IMR-90 (cell line): Measurements from ENCODE around the gene BOD1L2. TPM values are rescaled to one million over a fixed set of nuclear protein-coding genes. Genes with fewer than 3 reads are reported as not detected.

ENCODE experiments used
- ATAC-seq: fragments of 200-7000 bp; cut with Tn5 transposase; 2 replicates; pipeline ENCODE4 v1.9.1; 2020; ENCODE audit warnings: low read depth, mild to moderate bottlenecking, moderate library complexity
- BruUV-seq: library from RNA; stranded (reverse); fragments of 400-500 nt; replicated peaks from 2 replicates; lab custom pipeline; 2021; lab: Mats Ljungman, UMichigan
- CTCF ChIA-PET: fragments of 300-600 bp; formaldehyde crosslinking; extraction: SDS; loops from one replicate; lab custom pipeline; 2021; ENCODE audit warnings: antibody characterized with exemption; lab: Yijun Ruan, JAX
- POLR2A ChIA-PET: fragments of 300-600 bp; sonication (Branson Sonifier 250); formaldehyde crosslinking; loops from one replicate; lab custom pipeline; 2022; ENCODE audit warnings: antibody characterized with exemption; ENCODE audit not compliant: unreplicated experiment; lab: Charles Lee
- DNase-seq: peaks from one replicate; pipeline ENCODE4 v3.0.0; 2013
- H2AFZ ChIP-seq: replicated peaks from 2 replicates; pipeline ENCODE3; 2013; ENCODE audit warnings: low read length, mild to moderate bottlenecking; ENCODE audit not compliant: poor library complexity
- H2AK5ac ChIP-seq: 2 replicates; pipeline ENCODE4 v1.6.1; 2013; ENCODE audit warnings: low read depth, low read length, inconsistent platforms
- H2AK9ac ChIP-seq: replicated peaks from 2 replicates; pipeline ENCODE3; 2013; ENCODE audit warnings: mild to moderate bottlenecking, low read depth, low read length, moderate library complexity; ENCODE audit not compliant: poor library complexity
- H2BK120ac ChIP-seq: 2 replicates; pipeline ENCODE4 v1.6.1; 2013; ENCODE audit warnings: low read depth, low read length, inconsistent platforms
- H2BK15ac ChIP-seq: 3 replicates; pipeline ENCODE4 v1.6.1; 2013; ENCODE audit warnings: low read depth, low read length, inconsistent platforms
- H2BK20ac ChIP-seq: 2 replicates; pipeline ENCODE4 v1.6.1; 2013; ENCODE audit warnings: low read depth, mild to moderate bottlenecking, inconsistent platforms, low read length, moderate library complexity
- H2BK5ac ChIP-seq: 2 replicates; pipeline ENCODE4 v1.6.1; 2013; ENCODE audit warnings: mild to moderate bottlenecking, low read depth, low read length, inconsistent platforms; ENCODE audit not compliant: poor library complexity, severe bottlenecking
- H3K14ac ChIP-seq: replicated peaks from 2 replicates; pipeline ENCODE4 v1.6.1; 2013; ENCODE audit warnings: low read depth, low read length, inconsistent platforms
- H3K18ac ChIP-seq: 2 replicates; pipeline ENCODE4 v1.6.1; 2013; ENCODE audit warnings: low read depth, low read length, control low read depth
- H3K23ac ChIP-seq: 2 replicates; pipeline ENCODE4 v1.6.1; 2013; ENCODE audit warnings: low read depth, low read length, inconsistent platforms
- H3K27ac ChIP-seq: 2 replicates; pipeline ENCODE4 v1.5.1; 2013; ENCODE audit warnings: mild to moderate bottlenecking, control low read depth, low read length; ENCODE audit not compliant: insufficient read depth
- H3K27me3 ChIP-seq: 2 replicates; pipeline ENCODE4 v1.6.1; 2013; ENCODE audit warnings: low read length; ENCODE audit not compliant: control insufficient read depth, insufficient read depth
- H3K36me3 ChIP-seq: 2 replicates; pipeline ENCODE4 v1.6.1; 2013; ENCODE audit warnings: low read length, mixed read lengths; ENCODE audit not compliant: control insufficient read depth, insufficient read depth
- H3K4ac ChIP-seq: 2 replicates; pipeline ENCODE4 v1.6.1; 2013; ENCODE audit warnings: low read depth, low read length, inconsistent platforms
- H3K4me1 ChIP-seq: 2 replicates; pipeline ENCODE4 v1.6.1; 2013; ENCODE audit warnings: low read length, mixed read lengths; ENCODE audit not compliant: control insufficient read depth, insufficient read depth
- H3K4me2 ChIP-seq: 2 replicates; pipeline ENCODE4 v1.6.1; 2013; ENCODE audit warnings: low read depth, mild to moderate bottlenecking, control low read depth, low read length, moderate library complexity
- H3K4me3 ChIP-seq: 2 replicates; pipeline ENCODE4 v1.5.1; 2013; ENCODE audit warnings: low read depth, mild to moderate bottlenecking, control low read depth, low read length, moderate library complexity; ENCODE audit not compliant: insufficient read depth
- H3K56ac ChIP-seq: 2 replicates; pipeline ENCODE4 v1.6.1; 2013; ENCODE audit warnings: low read length, inconsistent platforms; ENCODE audit not compliant: insufficient read depth; ENCODE audit errors: extremely low read depth
- H3K79me1 ChIP-seq, 2 experiments: 2 replicates each; pipeline ENCODE4 v1.6.1; 2013; ENCODE audit warnings: low read length in 2 of 2, inconsistent platforms in 1 of 2, low read depth in 1 of 2
- H3K9ac ChIP-seq: 2 replicates; pipeline ENCODE4 v1.6.1; 2013; ENCODE audit warnings: low read depth, low read length, control low read depth
- H3K9me1 ChIP-seq: 2 replicates; pipeline ENCODE4 v1.6.1; 2013; ENCODE audit warnings: low read length, inconsistent platforms; ENCODE audit not compliant: insufficient read depth
- H3K9me3 ChIP-seq: 2 replicates; pipeline ENCODE4 v1.6.1; 2013; ENCODE audit warnings: low read length; ENCODE audit not compliant: control insufficient read depth, insufficient read depth
- H4K20me1 ChIP-seq: 2 replicates; pipeline ENCODE4 v1.6.1; 2013; ENCODE audit warnings: low read length, inconsistent platforms; ENCODE audit not compliant: insufficient read depth
- H4K5ac ChIP-seq: 2 replicates; pipeline ENCODE4 v1.6.1; 2013; ENCODE audit warnings: mild to moderate bottlenecking, low read depth, low read length, control low read depth
- H4K8ac ChIP-seq, 2 experiments: 2 replicates each; pipeline ENCODE4 v1.6.1; 2013; ENCODE audit warnings: low read depth in 2 of 2, low read length in 2 of 2, control low read depth in 1 of 2, inconsistent platforms in 1 of 2
- H4K91ac ChIP-seq: 2 replicates; pipeline ENCODE4 v1.6.1; 2013; ENCODE audit warnings: low read depth, low read length, inconsistent platforms; ENCODE audit not compliant: insufficient read depth
- BHLHE40 ChIP-seq: fragments of 150-350 bp; IDR thresholded peaks from 2 replicates; pipeline ENCODE4 v1.6.1; 2016; ENCODE audit warnings: mild to moderate bottlenecking, low read depth, low read length
- CEBPB ChIP-seq: IDR thresholded peaks from 2 replicates; pipeline ENCODE4 v1.6.1; 2012; ENCODE audit warnings: low read depth, low read length, improper control_type of control experiment
- CHD1 ChIP-seq: IDR thresholded peaks from 2 replicates; pipeline ENCODE4 v1.6.1; 2012; ENCODE audit warnings: low read depth, low read length, improper control_type of control experiment
- CTCF ChIP-seq: conservative IDR thresholded peaks from 2 replicates; pipeline ENCODE4 v1.5.1; 2012; ENCODE audit warnings: mild to moderate bottlenecking, low read depth, low read length, improper control_type of control experiment
- ELK1 ChIP-seq: fragments of 150-350 bp; IDR thresholded peaks from 2 replicates; pipeline ENCODE4 v1.6.1; 2016; ENCODE audit warnings: low read depth, mild to moderate bottlenecking, low read length, moderate library complexity, borderline replicate concordance
- FOS ChIP-seq: fragments of 150-350 bp; IDR thresholded peaks from 2 replicates; pipeline ENCODE4 v1.6.1; 2016; ENCODE audit warnings: low read depth, low read length
- MAFK ChIP-seq: IDR thresholded peaks from 2 replicates; pipeline ENCODE4 v1.6.1; 2012; ENCODE audit warnings: low read depth, low read length, improper control_type of control experiment
- MAZ ChIP-seq: IDR thresholded peaks from 2 replicates; pipeline ENCODE4 v1.6.1; 2012; ENCODE audit warnings: low read depth, mild to moderate bottlenecking, low read length, improper control_type of control experiment, moderate library complexity, borderline replicate concordance
- MXI1 ChIP-seq: IDR thresholded peaks from 2 replicates; pipeline ENCODE4 v1.6.1; 2012; ENCODE audit warnings: low read depth, mild to moderate bottlenecking, low read length, moderate library complexity, borderline replicate concordance
- NFE2L2 ChIP-seq: fragments of 150-350 bp; IDR thresholded peaks from 2 replicates; pipeline ENCODE4 v1.6.1; 2016; ENCODE audit warnings: low read depth, mild to moderate bottlenecking, low read length
- POLR2A ChIP-seq: IDR thresholded peaks from 2 replicates; pipeline ENCODE4 v1.6.1; 2012; ENCODE audit warnings: mild to moderate bottlenecking, low read depth, low read length
- RAD21 ChIP-seq: IDR thresholded peaks from 2 replicates; pipeline ENCODE4 v1.6.1; 2012; ENCODE audit warnings: low read length, improper control_type of control experiment
- RCOR1 ChIP-seq: IDR thresholded peaks from 2 replicates; pipeline ENCODE4 v1.6.1; 2012; ENCODE audit warnings: mild to moderate bottlenecking, low read length, improper control_type of control experiment; ENCODE audit not compliant: insufficient replicate concordance
- RFX5 ChIP-seq: IDR thresholded peaks from 2 replicates; pipeline ENCODE4 v1.8.0; 2012; ENCODE audit warnings: low read depth, mild to moderate bottlenecking, low read length, moderate library complexity
- SMC3 ChIP-seq: fragments of 150-350 bp; IDR thresholded peaks from 2 replicates; pipeline ENCODE4 v1.6.1; 2016; ENCODE audit warnings: low read depth, mild to moderate bottlenecking, antibody characterized with exemption, low read length, moderate library complexity
- USF2 ChIP-seq: fragments of 150-350 bp; IDR thresholded peaks from 2 replicates; pipeline ENCODE4 v1.6.1; 2017; ENCODE audit warnings: mild to moderate bottlenecking, antibody characterized with exemption, low read length, low read depth
- WGBS, 2 experiments: methylation state at CpG; one replicate each; pipeline versions ENCODE4 v1.1.5 to v1.1.7; 2013; ENCODE audit warnings: missing lambda C conversion rate in 2 of 2; ENCODE audit not compliant: insufficient read length in 1 of 2; ENCODE audit errors: extremely low coverage in 2 of 2; 5-methylcytosine and 5-hydroxymethylcytosine counted together
- dilution Hi-C: fragments of 300-500 bp; cut with HindIII; formaldehyde crosslinking; loops from one replicate; pipeline ENCODE4 v1.14.3; 2018; ENCODE audit warnings: low sequenced_read_pairs; ENCODE audit not compliant: unreplicated experiment
- in situ Hi-C: fragments of 300-500 bp; cut with MboI; formaldehyde crosslinking; loops from 3 replicates; pipeline ENCODE4 v1.14.3; 2019; ENCODE audit warnings: low sequenced_read_pairs, inconsistent platforms, mixed read lengths
- intact Hi-C: fragments of 100-400 bp; cut with micrococcal nuclease; formaldehyde crosslinking; loops from 2 replicates; pipeline ENCODE4 v1.10.0; 2022
- polyA plus RNA-seq, 3 experiments: library from polyadenylated mRNA; depleted of rRNA; stranded (reverse); fragments of >200 nt; gene quantifications; 2 replicates each; pipeline ENCODE4 v1.2.3, GENCODE V29; 2012; ENCODE audit warnings: low replicate concordance in 1 of 3
- total RNA-seq: library from RNA; depleted of rRNA; stranded (reverse); fragments of >200 nt; gene quantifications from 2 replicates; pipeline ENCODE4 v1.2.3, GENCODE V29; 2012

The BOD1L2 gene
- total and polyA plus RNA-seq, 2 of the 4 experiments (the other 2 are of a cell fraction), result not detected

- Histone ChIP-seq H2BK120ac (no peak overlapping the region), H3K14ac (no peak overlapping the region), H4K20me1 (no peaks in the 10 kb centered on the region), H3K4me3 (no peak overlapping the region), H3K18ac (no peak overlapping the region), H4K8ac (no peak overlapping the region), H3K36me3 (no peaks in the 10 kb centered on the region), H2AK5ac (no peak overlapping the region), H3K4me1 (no peaks in the 10 kb centered on the region), H4K5ac (no peak overlapping the region), H3K9me3 (no peaks in the 10 kb centered on the region), H3K27me3 (no peaks in the 10 kb centered on the region), H2AFZ (no peak overlapping the region), H3K56ac (no peak overlapping the region), H3K23ac (no peak overlapping the region), H3K79me1 (no peaks in the 10 kb centered on the region), H2BK15ac (no peak overlapping the region), H3K9me1 (no peaks in the 10 kb centered on the region), H2BK20ac (no peak overlapping the region), H4K91ac (no peak overlapping the region), H2AK9ac (no peak overlapping the region), H3K4ac (no peak overlapping the region), H3K27ac (no peak overlapping the region), H3K4me2 (no peak overlapping the region), H2BK5ac (no peak overlapping the region), H3K9ac (no peak overlapping the region)
- dilution Hi-C loops (no loop called here), intact Hi-C loops (no loop called here), in situ Hi-C loops (no loop called here)
- DNase-seq (no peak), ATAC-seq (no peak)
- ChIA-PET CTCF (no interaction called here), POLR2A (no interaction called here)
- WGBS, 2 experiments, result 100% methylated on average over 1 of the region's 1 CpG; no CpG with 5 or more reads in 1 of the 2 experiments
- no peak for TF ChIP-seq NFE2L2
- no peak for TF ChIP-seq BHLHE40
- no peak for TF ChIP-seq RCOR1
- TF ChIP-seq SMC3, result no peak
- no peak for TF ChIP-seq RFX5
- TF ChIP-seq MAFK, result no peak
- TF ChIP-seq ELK1, result no peak
- no peak for TF ChIP-seq MAZ
- no peak for TF ChIP-seq CHD1
- no peak for TF ChIP-seq USF2
- TF ChIP-seq MXI1, result no peak
- no peak for TF ChIP-seq FOS
- no peak for TF ChIP-seq POLR2A
- TF ChIP-seq CTCF, result no peak
- TF ChIP-seq CEBPB, result no peak
- TF ChIP-seq RAD21, result no peak
- no TSS peak for BruUV-seq
Measured at GRCh38 chr18:57195341-57195740, 48.5 kb downstream of the BOD1L2 start.
